SKM-1 treated with dmso at 0.1 percent for 144 hours (cell line): Measurements from ENCODE around the gene RGCC.

Experiments used
- DNase-seq: peaks from one replicate; lab custom pipeline; 2025; ENCODE audit not compliant: unreplicated experiment; lab: John Stamatoyannopoulos, UW

RGCC gene

DNA sequence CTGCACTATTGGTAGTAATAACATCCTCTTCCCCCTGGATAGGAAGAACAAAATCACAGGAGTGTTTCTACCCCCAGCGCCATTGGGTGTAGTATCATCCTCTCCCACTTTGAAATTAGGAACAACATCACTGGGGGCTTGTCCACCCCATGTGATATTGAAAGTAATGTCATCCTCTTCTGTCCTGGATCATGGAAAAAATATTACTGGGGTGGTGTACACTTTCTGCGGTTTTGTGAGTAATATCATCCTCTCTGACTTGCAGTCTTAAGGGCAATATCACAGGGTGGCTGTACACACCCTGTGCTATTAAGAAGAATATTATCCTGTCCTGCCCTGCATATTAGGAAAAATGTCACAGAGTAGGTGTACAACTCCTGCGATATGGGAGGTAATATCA lies 4.9 kb upstream of the RGCC start:
- DNase-seq: no peak

DNA sequence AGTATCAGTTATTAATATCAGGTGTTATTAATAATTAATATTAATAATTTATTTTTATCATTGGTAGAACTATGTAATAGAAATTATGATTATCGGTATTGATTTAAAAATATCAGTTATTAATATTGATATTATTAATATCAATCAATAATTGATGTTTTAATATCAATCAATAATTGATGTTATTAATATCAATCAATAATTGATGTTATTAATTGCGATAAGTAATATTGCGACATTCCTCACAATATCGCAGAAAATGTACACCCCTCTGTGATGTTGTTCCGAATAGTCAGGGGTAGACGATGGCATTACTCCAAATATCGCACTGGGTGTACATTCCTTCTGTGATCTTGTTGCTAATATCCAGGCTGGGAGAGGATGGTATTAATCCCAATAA lies 3.7 kb upstream of the RGCC start:
- no peak for DNase-seq

DNA sequence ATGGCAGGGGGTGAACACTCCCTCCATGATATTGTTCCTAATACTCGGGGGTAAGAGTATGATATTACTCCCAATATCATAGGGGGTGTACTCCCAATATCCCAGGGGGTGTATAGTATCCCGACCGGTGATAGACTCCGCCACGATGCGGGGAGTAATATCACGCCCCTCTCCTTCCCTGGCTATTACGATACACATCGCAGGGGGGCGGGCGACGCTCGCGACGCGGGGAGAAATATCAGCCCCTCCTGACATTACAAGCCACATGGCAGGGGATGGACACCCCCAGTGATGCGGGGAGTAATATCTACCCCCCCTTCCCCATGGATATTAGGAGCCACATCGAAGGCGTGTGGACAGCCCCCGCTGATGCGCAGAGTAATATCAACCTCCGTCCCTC lies 3.2 kb upstream of the RGCC start:
- no peak for DNase-seq

DNA sequence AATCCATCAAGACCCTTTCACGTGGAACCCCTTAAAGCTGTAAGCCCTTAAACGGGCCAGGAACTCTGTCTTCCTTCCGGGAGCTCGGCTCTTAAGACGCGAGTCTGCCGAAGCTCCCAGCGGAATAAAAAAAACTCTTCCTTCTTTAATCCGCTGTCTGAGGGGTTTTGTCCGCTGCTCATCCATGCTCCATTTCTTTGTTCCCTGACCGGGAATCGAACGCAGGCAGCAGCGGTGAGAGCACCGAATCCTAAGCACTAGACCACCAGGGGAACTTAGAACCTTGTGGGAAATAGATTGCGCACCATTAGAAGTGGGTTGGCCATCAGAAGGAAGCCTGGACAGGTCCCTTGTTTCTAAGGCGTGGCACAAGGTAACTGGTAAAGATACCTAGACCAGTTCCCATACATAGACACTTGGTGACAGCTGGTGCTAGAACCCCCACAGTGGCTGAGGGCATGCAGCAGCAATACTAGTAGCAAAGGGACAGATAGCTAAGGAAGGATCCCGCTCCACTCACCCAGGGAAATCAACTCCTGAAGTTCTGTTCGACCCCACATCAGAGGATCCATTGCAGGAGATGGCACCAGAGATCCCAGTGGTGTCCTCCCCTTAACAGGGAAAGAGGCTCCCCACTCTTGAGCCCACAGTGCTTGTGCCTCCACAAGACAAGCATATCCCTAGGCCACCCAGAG lies 1.5 kb upstream of the RGCC start:
- no peak for DNase-seq

DNA sequence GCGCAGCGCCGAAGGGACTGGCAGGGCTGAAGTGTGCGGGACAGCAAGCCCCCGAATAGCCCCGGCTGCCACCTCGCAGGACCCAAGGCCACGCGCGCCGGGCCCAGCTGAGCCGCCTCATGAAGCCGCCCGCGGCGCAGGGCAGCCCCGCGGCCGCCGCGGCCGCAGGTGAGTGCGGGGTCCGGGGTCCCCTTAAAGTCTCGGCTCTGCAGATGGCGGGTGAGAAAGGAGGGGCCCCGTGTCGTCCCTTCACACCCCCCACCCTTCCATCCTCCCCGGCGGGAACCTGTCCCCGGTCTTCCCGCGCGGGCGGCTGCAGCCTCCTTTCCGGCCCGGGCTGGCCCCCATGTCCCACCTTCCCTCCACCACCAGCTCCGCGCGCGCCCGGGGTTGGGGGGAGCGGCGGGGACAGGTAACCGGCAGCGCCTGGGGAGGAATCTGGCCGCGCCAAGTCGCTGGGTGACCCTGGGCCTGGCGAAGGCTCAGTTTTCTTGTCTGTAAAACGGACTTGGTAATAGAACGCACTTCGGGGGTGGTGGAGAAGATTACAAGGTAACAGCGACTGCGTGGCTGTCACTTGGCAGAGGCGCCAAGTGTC lies 338 bp downstream of the RGCC start:
- no peak for DNase-seq

DNA sequence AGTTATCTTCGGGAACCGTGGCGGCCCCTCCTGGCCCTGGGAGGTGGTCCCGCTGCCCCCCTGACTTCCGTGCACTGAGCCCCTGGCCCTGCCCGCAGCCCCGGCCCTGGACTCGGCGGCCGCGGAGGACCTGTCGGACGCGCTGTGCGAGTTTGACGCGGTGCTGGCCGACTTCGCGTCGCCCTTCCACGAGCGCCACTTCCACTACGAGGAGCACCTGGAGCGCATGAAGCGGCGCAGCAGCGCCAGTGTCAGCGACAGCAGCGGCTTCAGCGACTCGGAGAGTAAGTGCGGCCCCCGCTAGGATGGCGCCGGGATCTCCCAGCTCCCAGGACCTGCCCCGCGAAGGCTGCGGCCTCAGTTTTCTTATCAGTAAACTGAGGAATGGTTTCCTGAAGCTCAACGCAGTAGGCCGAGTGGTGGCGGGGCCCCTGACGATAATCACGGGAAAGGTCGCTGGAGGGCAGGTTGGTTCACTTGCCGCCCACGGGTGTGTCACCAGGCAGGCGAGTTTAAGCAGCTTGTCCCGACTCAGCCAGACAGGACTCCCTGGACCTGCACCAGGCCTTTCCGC lies 924 bp downstream of the RGCC start:
- DNase-seq: no peak

DNA sequence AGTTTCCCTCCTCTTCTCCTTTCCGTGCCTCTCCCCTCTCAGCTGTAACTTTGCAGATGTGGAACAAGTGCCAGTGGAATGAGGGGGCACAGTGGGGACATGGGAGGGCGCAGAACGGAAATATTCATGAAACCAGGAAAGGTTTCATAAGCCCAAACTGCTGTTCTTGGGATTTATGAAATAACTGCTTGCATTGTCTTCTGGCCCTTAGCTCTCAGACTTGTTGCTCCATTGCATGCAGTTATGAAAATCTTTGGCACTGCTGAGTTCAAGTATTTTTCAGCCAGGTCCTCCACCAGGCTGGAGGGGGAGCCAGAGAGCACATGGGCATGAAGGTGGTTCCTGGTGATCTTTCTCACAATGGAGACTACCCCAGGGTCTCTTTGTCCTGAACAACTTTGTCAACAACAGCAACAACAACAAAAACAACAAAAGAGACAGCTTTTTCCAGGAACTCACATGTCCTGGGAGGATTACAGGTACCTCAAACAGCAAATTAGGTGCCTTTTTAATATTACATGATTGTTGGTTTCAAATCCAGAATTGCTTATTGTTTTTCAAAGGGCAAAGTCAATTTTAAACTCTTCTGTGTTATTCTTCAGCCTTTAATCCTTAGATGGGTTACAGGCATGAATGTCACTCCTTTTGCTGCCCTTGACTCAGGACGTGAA lies 1.5 kb downstream of the RGCC start:
- DNase-seq: peak; percentile 67

DNA sequence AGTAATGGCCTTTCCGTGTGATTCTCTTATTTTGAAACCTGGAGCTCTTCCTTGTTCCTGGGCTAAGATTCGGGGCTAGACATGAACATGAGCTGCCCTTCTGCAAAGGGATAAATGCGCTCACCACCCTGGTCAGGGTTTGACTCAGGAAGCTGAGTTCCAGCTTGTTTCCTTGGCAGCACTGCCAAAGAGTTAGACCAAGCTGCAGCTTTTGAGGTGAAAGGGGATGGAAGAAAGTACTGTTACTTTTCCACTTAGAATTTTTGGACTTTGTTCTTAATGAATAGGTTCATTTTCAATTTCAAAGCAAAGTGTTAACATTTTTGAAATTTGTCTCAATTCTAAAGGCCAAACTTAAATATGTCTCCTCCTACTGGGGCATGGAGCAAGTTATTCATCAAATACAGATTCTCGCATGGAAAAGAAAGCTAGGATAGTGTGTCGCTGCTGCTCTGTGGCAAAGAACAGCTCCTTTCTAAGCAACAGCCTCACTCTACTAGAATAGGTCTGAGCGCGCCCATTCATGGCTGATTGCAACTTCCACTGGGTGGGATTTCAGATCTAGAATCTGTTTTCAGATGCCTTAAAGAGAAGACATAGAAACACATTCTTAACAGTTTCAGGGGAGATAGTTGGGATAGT lies 2.2 kb downstream of the RGCC start:
- DNase-seq: no peak

DNA sequence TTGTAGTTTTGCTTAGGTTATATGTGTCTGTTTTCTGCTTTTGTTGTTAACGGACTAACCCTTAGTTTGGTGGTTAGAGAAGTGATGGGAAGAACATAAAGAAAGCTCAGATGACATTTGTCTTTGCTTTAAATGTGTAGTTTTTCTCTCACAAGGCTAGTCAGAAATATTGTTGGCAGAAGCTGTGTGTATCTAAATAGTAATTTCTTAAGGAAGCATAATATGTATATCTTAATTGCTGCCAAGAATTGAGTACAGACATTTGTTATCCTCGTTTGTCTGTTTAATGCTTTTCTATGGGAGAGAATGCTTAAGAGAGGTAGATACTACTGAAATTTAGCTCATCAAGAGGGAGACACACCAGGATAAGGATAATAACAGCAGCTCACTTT lies 2.7 kb downstream of the RGCC start:
- DNase-seq: no peak

DNA sequence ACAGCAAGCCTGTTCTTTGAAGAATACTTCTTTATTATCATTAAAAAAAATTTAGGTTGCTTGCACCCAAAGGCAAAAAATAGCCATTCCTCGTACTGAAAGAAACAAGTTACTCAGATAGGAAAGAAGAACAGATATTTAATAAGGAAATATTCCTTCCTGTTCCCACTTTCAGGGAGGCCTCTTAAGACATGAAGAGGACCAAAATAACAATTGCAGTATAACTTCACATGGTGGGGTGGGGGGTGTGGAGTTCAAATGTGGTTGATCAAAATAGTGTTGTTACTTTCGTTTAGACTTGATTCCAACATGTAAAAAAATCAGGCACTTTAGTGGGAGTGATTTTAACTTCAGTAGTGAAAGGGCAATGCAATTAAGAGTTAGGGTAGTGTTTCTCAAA lies 3.6 kb downstream of the RGCC start:
- no peak for DNase-seq

DNA sequence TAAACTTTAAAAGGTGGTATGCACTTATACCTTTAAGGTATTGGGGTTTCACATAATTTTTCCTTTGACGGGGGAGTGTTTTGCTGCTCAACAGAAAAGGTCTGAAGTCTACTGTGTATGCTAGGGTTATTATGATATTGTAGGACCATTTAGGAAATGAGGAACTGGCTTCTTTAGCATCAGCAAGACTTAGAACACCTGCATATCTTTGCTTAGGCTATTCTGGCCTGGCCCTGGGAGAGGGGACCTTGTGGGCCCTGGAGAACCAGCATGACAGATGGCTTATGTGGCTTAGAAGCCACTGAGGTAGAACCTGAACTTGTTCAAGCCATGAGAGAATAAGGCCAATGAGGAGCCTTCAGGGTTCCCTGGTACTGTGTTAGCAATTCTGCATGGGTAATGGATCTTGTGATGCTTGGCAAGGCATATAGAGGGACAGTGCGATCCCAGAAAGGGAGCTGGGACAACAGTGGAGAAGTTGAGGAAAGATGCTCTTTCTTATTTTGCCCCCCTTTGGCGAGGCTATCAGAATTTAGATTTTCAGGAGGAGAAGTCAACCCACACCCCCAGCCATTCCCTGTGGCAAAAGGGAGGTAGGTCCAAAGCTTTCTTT lies 4.3 kb downstream of the RGCC start:
- no peak for DNase-seq

DNA sequence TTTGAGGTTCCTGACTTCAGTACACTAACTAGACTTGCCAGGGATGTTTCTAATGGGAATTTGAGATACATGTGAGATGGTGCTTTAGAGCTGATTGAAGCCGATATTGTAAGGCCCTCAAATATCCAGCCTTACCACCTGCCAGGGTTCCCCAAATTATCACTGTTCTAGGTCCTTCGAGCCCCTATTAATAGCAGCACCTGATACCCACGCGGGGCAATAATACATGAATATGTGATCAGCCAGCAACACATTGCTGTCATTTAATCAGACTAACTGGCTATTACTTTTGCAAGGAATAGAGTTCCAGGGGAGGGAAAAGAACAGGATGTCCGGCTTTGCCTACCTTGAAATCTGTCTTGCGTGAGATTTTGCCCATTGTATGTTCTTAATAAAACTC lies 5.1 kb downstream of the RGCC start:
- no peak for DNase-seq

DNA sequence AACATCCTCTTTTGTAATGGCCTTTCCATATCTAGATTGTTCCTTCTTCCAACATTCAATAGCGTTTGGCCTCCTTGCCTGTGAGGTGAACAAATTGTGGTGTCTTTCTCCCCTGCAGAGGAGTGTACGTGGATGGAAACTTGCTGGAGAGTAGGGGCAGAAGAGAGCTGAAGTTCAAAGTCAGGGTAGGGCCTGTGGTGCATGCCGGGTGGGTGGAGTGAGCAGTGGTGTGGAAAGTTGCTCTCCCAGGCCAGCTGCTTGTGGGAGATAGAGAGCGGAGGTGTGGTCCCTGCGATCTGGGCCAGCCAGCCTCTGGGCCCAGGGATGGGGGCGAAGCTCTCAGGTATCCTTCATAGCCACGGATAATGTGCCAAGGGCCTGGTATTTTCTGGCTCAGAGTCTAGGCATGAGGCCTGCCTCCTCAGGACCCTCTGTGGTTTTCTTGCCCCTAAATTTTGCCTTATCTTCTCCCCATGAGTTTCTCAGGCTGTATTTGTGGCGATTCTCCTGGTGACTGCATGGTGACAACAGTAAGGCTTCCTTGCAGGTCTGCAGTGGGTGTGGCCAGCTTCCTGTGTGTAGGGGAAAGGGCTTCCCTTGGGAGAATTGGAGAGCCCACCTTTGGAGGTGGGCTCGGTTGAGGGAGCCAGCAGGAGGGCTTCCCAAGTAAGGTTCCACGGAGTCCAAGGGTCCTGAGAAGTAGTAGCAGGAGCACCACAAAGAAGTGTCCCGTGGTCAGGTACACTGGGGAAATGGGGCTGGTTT lies 6.7 kb downstream of the RGCC start:
- no peak for DNase-seq

DNA sequence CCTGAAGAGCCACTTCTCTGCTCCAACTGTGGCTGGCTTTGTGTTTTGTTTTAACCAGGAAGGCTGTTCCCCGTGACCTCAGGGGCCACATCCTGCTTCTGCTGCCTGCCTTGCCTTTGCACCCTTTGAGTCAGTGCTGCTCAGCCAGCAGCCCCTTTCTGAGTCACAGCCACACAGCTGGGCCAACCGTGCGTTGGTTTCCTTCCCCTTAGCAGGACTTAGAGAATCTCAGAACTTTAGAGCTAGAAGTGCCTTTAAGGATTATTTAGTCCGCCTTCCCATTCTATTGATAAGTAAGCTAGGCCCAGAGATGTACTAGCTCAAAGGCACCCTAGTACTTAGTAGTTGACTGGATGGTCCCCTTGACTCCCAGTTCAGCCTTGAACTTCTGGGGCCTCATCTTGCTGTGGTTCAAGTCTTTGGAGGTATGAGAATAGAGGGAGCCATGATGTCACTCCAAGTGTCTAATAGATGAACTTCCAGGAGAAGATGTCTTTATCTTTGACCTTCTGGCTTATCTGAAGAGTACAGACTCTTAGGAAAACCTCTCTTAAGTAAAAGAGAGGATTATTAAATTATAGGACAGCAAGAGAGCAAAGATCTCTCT lies 8.0 kb downstream of the RGCC start:
- peak; percentile 43 for DNase-seq

DNA sequence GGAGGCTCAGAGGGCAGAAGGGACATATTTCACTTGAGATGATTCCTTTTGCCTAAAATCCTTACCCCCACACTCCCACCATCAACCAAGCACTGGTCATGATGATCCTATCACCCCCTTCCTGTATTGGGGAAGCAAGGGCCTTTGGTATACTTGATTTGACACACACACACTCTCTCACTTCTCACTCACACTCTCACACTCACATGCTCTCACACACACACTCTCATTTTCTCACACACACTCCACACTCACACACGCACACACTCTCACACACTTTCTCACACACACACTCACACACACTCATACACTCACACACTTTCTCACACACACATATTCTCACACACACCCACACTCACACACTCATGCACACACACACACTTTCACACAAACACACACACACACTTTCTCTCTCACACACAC lies 8.6 kb downstream of the RGCC start:
- DNase-seq: no peak

DNA sequence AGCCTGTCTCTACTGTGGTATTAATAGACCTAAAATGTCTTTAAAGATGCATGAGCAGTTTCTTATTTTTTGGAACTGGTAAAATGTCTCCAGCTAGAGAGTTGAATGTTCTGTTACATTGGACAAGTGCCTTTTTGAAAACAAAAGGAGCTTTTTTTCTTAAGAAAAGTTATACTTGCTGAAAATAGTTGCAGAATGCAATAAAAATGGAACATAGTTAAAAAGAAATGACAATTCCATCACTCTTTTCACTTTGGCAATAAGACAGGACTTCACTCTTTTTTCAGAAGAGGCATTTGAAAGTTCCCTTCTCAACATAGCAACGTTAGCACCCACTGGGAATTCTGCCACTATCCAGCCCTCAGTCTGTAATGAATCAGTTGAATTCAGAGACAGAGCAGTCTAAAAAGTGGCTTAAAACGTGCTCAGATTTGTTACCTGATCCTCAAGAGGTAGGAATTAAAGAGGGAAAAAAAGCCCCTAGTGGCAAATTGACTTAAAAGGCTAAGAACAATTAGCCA lies 10.1 kb downstream of the RGCC start:
- no peak for DNase-seq

DNA sequence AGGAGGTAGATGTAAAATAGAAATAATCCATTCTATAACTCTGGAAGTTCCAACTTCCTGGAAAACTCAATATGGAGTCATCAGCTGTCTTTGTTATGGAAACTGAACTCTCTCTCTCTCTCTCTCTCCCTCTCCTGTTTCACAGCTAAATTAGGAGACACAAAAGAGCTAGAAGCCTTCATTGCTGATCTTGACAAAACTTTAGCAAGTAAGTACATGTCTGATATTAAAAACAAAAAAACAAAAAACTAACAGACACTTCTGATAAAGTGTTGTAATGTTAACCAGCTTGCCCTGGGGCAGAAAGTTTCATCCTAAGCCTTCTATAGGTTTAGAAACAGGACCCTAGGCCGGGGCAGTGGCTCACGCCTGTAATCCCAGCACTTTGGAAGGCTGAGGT lies 11.3 kb downstream of the RGCC start:
- no peak for DNase-seq

DNA sequence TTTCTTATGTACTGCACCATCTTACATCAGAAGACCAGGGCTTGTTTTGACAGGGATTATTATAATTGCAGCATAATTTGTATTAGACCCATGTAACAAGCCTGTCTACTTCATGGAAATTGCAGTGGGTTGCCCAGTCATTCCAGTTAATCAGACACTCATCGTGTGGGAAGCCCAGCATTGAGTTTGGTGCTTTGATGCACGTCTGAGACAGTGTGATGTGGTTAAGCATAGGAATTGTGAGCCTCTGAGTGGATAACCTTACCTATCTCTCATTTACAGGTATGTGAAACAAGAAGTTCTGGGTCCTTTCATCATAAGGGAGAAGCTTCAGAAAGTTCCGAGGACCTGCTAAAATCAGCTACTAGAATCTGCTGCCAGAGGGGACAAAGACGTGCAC lies 12.8 kb downstream of the RGCC start:
- no peak for DNase-seq

DNA sequence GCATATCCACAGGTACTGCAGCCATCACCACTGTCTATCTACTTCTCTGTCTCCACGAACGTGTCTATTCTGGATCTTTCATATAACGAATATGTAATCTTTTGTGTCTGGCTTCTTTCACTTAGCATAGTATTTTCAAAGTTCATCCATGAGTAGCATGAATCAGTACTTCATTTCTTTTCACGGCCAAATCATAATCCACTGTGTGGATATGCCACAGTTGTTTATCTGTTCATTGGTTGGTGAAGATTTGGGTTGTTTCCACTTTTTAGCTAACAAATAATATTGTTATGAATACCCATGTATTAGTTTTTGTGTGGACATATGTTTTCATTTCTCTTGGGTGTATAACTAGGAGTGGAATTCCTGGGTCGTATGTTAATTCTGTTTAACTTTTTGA lies 14.4 kb downstream of the RGCC start:
- DNase-seq: no peak

DNA sequence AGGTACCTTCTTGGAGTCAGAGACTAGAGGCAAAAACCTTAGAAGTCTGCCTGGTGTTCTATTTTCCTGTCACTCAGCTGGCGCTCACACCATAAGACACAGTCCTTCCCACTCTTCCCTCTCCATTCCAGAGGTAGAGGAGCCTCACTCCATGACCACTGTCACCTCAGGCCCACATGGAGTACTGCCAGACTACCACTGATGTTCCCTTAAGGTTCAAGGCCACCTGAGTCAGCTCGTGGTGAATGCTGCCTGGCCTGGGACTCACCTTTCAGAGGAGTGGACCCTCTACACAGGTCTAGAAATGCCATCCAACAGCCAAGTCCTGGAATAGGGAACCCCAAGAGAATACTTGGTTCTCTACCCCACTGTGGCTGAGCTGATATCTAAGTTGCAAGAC lies 29.9 kb downstream of the RGCC start:
- DNase-seq: no peak
